HUES48 (cell line): ENCODE data around the gene ZBTB7C.

Source experiments
- H3K27ac ChIP-seq: one replicate; pipeline ENCODE4 v1.7.0; 2013; ENCODE audit warnings: low read depth, low read length, inconsistent platforms
- H3K27me3 ChIP-seq: 2 replicates; pipeline ENCODE4 v1.6.1; 2013; ENCODE audit warnings: mild to moderate bottlenecking, low read length; ENCODE audit not compliant: control insufficient read depth, insufficient read depth
- H3K36me3 ChIP-seq: 2 replicates; pipeline ENCODE4 v1.6.1; 2013; ENCODE audit warnings: low read length; ENCODE audit not compliant: control insufficient read depth, insufficient read depth
- H3K4me1 ChIP-seq: 2 replicates; pipeline ENCODE4 v1.6.1; 2013; ENCODE audit warnings: mild to moderate bottlenecking, low read length; ENCODE audit not compliant: control insufficient read depth, insufficient read depth
- H3K4me3 ChIP-seq: 2 replicates; pipeline ENCODE4 v1.5.1; 2013; ENCODE audit warnings: mild to moderate bottlenecking, low read depth, low read length
- H3K9ac ChIP-seq: 2 replicates; pipeline ENCODE4 v1.6.1; 2013; ENCODE audit warnings: mild to moderate bottlenecking, low read depth, low read length, moderate library complexity
- H3K9me3 ChIP-seq: 2 replicates; pipeline ENCODE4 v1.6.1; 2013; ENCODE audit warnings: low read length; ENCODE audit not compliant: control insufficient read depth, insufficient read depth

Gene ZBTB7C

GRCh38 chr18:48048251-48048650, 360.9 kb downstream of the ZBTB7C start:
- H3K27ac ChIP-seq: no peak overlapping the region
- no peaks in the 10 kb centered on the region for H3K4me1 ChIP-seq
- no peaks in the 10 kb centered on the region for H3K36me3 ChIP-seq
- no peak overlapping the region for H3K9ac ChIP-seq
- no peaks in the 10 kb centered on the region for H3K9me3 ChIP-seq
- H3K4me3 ChIP-seq: no peak overlapping the region
- H3K27me3 ChIP-seq: no peaks in the 10 kb centered on the region; the same call in 1 of the 2 replicates

GRCh38 chr18:48046843-48047242, 362.3 kb downstream of the ZBTB7C start:
- Histone ChIP-seq H3K4me1 (no peaks in the 10 kb centered on the region), H3K4me3 (no peak overlapping the region), H3K9me3 (no peaks in the 10 kb centered on the region), H3K9ac (no peak overlapping the region), H3K36me3 (no peaks in the 10 kb centered on the region), H3K27ac (no peak overlapping the region), H3K27me3 (no peaks in the 10 kb centered on the region; the same call in 1 of the 2 replicates)

DNA sequence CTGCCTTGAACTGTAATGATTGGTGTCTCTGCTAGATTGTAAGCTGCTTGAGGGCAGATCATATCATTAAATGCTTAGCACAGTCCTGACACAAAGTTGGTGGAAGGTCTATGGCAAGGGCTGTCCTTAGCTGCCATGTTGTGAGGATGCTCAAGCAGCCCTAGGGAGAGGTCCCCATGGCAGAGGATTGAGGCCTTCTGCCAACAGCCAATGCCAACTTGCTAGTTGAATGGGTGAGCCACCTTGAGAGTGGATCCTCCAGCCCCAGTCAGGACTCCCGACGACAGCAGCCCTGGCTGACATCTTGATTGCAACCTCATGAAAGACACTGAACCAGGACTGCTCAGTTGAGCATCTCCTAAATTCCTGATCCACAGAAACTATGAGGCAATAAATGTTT, 363.4 kb downstream of the ZBTB7C start:
- Histone ChIP-seq H3K4me3 (no peak overlapping the region), H3K4me1 (no peaks in the 10 kb centered on the region), H3K9ac (no peak overlapping the region), H3K27ac (no peak overlapping the region), H3K9me3 (no peaks in the 10 kb centered on the region), H3K36me3 (no peaks in the 10 kb centered on the region), H3K27me3 (no peaks in the 10 kb centered on the region; the same call in 1 of the 2 replicates)

DNA sequence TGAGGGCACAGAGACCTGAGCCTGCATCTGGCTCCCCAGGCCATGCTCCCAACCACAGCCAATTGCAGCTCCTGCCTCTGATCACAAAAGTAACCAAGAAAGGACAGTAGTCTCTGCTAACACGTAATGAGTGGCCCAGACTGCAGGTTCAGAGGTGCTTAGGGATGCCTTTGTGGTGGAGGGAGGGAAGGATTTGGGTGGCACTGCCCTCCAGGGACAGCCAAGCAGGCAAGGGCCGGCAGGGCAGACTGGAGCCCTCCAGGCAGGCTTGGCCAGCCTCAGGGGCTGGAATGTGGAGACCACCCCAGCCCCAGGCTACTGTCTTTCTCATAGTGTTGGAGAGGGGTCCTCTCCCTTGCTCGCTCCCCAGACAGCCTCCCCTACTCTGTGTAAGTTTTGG, 364.2 kb downstream of the ZBTB7C start:
- H3K4me1 ChIP-seq: no peaks in the 10 kb centered on the region
- H3K4me3 ChIP-seq: no peak overlapping the region
- no peak overlapping the region for H3K27ac ChIP-seq
- no peak overlapping the region for H3K9ac ChIP-seq
- no peaks in the 10 kb centered on the region; the same call in 1 of the 2 replicates for H3K27me3 ChIP-seq
- H3K9me3 ChIP-seq: no peaks in the 10 kb centered on the region
- H3K36me3 ChIP-seq: no peaks in the 10 kb centered on the region

- Histone ChIP-seq H3K9me3 (no peaks in the 10 kb centered on the region), H3K4me1 (no peaks in the 10 kb centered on the region), H3K9ac (no peak overlapping the region), H3K27me3 (no peaks in the 10 kb centered on the region; the same call in 1 of the 2 replicates), H3K4me3 (no peak overlapping the region), H3K36me3 (no peaks in the 10 kb centered on the region), H3K27ac (no peak overlapping the region)
These were observed 366.0 kb downstream of the ZBTB7C start for GRCh38 chr18:48043166-48043565.

DNA sequence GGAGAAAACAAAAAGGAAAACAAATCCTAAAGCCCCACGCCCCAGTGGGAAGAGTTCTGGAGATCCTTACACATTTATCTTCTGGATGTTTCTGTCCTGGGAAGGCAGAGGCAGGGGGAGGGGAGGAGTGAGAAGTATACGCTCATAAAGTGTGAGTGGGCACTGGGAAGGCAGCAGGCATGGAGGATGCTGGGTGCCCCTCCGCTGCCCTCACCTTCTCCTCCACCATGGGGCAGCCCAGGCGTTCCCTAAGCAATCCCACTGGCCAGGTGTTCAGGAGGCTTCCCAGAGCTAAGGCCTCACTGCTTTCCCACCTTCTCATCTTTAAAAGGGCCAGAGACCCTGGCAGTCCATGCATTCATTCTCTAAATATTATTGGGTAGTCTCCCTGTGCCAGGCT, 366.8 kb downstream of the ZBTB7C start:
- Histone ChIP-seq H3K27me3 (no peaks in the 10 kb centered on the region; the same call in 1 of the 2 replicates), H3K9ac (no peak overlapping the region), H3K4me3 (no peak overlapping the region), H3K9me3 (no peaks in the 10 kb centered on the region), H3K27ac (no peak overlapping the region), H3K36me3 (no peaks in the 10 kb centered on the region), H3K4me1 (no peaks in the 10 kb centered on the region)

DNA sequence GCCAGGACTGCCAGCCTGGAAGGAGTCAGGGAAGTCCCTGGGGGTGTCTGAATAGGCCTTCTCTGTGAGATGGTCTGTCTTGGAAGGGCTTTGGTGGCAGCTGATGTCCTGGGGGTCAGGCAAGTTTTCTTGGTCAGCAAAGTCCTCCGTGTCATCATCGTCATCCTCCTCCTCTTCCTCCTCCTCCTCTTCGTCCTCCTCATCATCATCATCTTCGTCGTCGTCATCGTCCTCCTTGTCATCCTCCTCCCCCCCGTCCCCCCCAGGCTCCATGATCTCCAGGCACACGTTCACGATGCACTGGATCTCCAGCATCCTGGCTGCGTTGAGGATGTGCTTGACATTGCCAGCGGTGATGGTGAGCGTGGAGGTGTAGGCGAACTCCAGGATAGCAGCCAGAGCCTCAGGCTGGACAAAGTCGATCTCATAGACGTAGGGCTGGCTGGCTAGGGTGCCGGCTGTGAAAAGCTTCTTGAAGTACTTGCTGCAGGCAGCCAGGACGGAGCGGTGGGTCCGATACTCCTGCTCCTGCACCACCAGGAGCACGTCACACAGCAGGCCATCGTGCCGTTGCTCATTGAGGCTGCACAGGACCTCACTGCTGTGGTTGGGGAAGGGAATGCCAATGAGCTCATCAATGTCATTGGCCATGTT, 368.6 kb downstream of the ZBTB7C start:
- no peaks in the 10 kb centered on the region for H3K4me1 ChIP-seq
- H3K27ac ChIP-seq: no peak overlapping the region
- no peaks in the 10 kb centered on the region for H3K36me3 ChIP-seq
- no peaks in the 10 kb centered on the region for H3K27me3 ChIP-seq
- no peak overlapping the region for H3K4me3 ChIP-seq
- no peak overlapping the region for H3K9ac ChIP-seq
- H3K9me3 ChIP-seq: no peaks in the 10 kb centered on the region

GRCh38 chr18:48039769-48040215, 369.4 kb downstream of the ZBTB7C start:
- Histone ChIP-seq H3K27ac (no peak overlapping the region), H3K4me1 (no peaks in the 10 kb centered on the region), H3K9me3 (no peaks in the 10 kb centered on the region), H3K4me3 (no peak overlapping the region), H3K9ac (no peak overlapping the region), H3K36me3 (no peaks in the 10 kb centered on the region), H3K27me3 (no peaks in the 10 kb centered on the region)

DNA sequence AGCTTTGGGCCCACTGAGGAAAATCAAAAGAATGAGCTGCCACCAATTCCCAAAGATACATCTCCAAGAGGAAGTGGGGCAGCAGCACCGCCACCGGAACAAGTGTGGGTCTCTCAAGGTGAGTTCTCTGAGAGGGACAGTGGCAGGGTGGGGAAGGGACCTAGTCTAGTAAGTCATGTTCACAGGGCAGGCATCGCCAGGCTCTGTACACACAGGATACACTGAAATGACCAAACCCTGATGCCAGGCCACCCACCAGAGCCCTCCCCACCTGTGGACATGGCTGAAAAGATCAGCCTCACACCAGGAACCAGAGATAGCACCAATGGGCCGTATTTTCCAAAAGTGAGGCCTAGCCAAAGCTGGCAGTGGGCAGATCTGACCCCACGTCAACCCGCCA, 370.5 kb downstream of the ZBTB7C start:
- Histone ChIP-seq H3K36me3 (no peaks in the 10 kb centered on the region), H3K9ac (no peak overlapping the region), H3K9me3 (no peaks in the 10 kb centered on the region)

GRCh38 chr18:48037481-48038271, 371.5 kb downstream of the ZBTB7C start:
- no peak overlapping the region for H3K27ac ChIP-seq
- no peaks in the 10 kb centered on the region for H3K27me3 ChIP-seq
- H3K9me3 ChIP-seq: no peaks in the 10 kb centered on the region

More for the DNA sequence above, 370.5 kb downstream of the ZBTB7C start:
- Histone ChIP-seq H3K4me1 (no peaks in the 10 kb centered on the region), H3K27me3 (no peaks in the 10 kb centered on the region), H3K27ac (no peak overlapping the region), H3K4me3 (no peak overlapping the region)

More at GRCh38 chr18:48037481-48038271, 371.5 kb downstream of the ZBTB7C start:
- Histone ChIP-seq H3K9ac (no peak overlapping the region), H3K36me3 (no peaks in the 10 kb centered on the region), H3K4me1 (no peaks in the 10 kb centered on the region), H3K4me3 (no peak overlapping the region)
